HepG2 (cell line): ENCODE results near the gene DLG2. TPM values are rescaled to one million over a fixed set of nuclear protein-coding genes. Genes with fewer than 3 reads are reported as not detected.
"Not testable (repeated sequence)": the region's sequence is repeated elsewhere in the genome, so short reads cannot be mapped to it uniquely, and the experiment has no call there.

Source experiments
- ATAC-seq: fragments of 200-7000 bp; cut with Tn5 transposase; 3 replicates; pipeline ENCODE4 v1.9.1; 2020; ENCODE audit warnings: mild to moderate bottlenecking, moderate library complexity
- BruUV-seq: library from RNA; stranded (reverse); fragments of 400-500 nt; replicated peaks from 2 replicates; lab custom pipeline; 2021; lab: Mats Ljungman, UMichigan
- CTCF ChIA-PET: fragments of 300-600 bp; formaldehyde crosslinking; extraction: SDS; loops from one replicate; lab custom pipeline; 2021; ENCODE audit warnings: low total read pairs, inconsistent platforms, low intra/inter-chr PET ratio; lab: Yijun Ruan, JAX
- POLR2A ChIA-PET: fragments of 350-600 bp; sonication (Branson Sonifier 250); formaldehyde crosslinking; loops from one replicate; lab custom pipeline; 2020; ENCODE audit warnings: antibody characterized with exemption, inconsistent platforms; lab: Yijun Ruan, JAX
- DNase-seq: peaks from one replicate; pipeline ENCODE4 v3.0.0-alpha.2; 2015; ENCODE audit warnings: low spot score
- FAIRE-seq: peaks from 3 replicates; lab custom pipeline; 2011; peaks lifted over from hg19 to GRCh38; lab: Jason Lieb, UNC
- H2AFZ ChIP-seq: one replicate; pipeline ENCODE4 v1.6.1; 2011; ENCODE audit warnings: low read length, inconsistent platforms
- H3K27ac ChIP-seq: fragments of 300-600 bp; 3 replicates; pipeline ENCODE4 v1.8.0; 2011; ENCODE audit warnings: mixed run types, mild to moderate bottlenecking, mixed read lengths, low read length, inconsistent platforms; ENCODE audit not compliant: insufficient read depth; ENCODE audit errors: extremely low read length
- H3K27me3 ChIP-seq, 2 experiments: fragments of 200-600 bp in 1 of 2; 2 replicates in 1 of 2; 3 replicates in 1 of 2; pipeline versions ENCODE4 v1.6.0 to v1.8.0; 2011; ENCODE audit warnings: low read length in 2 of 2, mild to moderate bottlenecking in 2 of 2, moderate library complexity in 2 of 2, inconsistent platforms in 1 of 2; ENCODE audit not compliant: insufficient read depth in 2 of 2, control insufficient read depth in 1 of 2
- H3K36me3 ChIP-seq, 2 experiments: fragments of 200-600 bp in 1 of 2; replicated peaks in 1 of 2; 2 replicates in 1 of 2; 3 replicates in 1 of 2; pipeline versions ENCODE4 v1.5.1 to v1.8.0; 2011; ENCODE audit warnings: low read length in 2 of 2, inconsistent platforms in 1 of 2; ENCODE audit not compliant: insufficient read depth in 2 of 2, control insufficient read depth in 1 of 2
- H3K4me1 ChIP-seq: 2 replicates; pipeline ENCODE4 v1.5.1; 2012; ENCODE audit warnings: low read length, inconsistent platforms; ENCODE audit not compliant: insufficient read depth
- H3K4me2 ChIP-seq: 2 replicates; pipeline ENCODE4 v1.6.0; 2011; ENCODE audit warnings: low read depth, low read length, inconsistent platforms
- H3K4me3 ChIP-seq, 3 experiments: fragments of 200-600 bp in 1 of 3; sonication (generic), shearing (Covaris generic) in 1 of 3; replicated peaks in 1 of 3; 2 replicates each; pipeline ENCODE4 v1.5.1; 2011 to 2016; ENCODE audit warnings: low read length in 3 of 3, inconsistent platforms in 2 of 3, low read depth in 2 of 3, mild to moderate bottlenecking in 2 of 3, control low read depth in 1 of 3, mixed read lengths in 1 of 3; ENCODE audit not compliant: insufficient read depth in 1 of 3
- H3K79me2 ChIP-seq: one replicate; pipeline ENCODE4 v1.6.1; 2011; ENCODE audit warnings: low read length, inconsistent platforms; ENCODE audit not compliant: insufficient read depth
- H3K9ac ChIP-seq: 2 replicates; pipeline ENCODE4 v1.6.0; 2011; ENCODE audit warnings: mild to moderate bottlenecking, low read depth, low read length, inconsistent platforms; ENCODE audit not compliant: insufficient read depth
- H3K9me3 ChIP-seq: 2 replicates; pipeline ENCODE4 v1.5.1; 2012; ENCODE audit warnings: mild to moderate bottlenecking, low read length
- H4K20me1 ChIP-seq: 2 replicates; pipeline ENCODE4 v1.6.0; 2011; ENCODE audit warnings: inconsistent platforms, mild to moderate bottlenecking, low read length, moderate library complexity; ENCODE audit not compliant: insufficient read depth
- PHF8 ChIP-seq: sonication (generic); formaldehyde crosslinking; IDR thresholded peaks from 2 replicates; pipeline ENCODE4 v1.5.0; 2020; ENCODE audit warnings: missing genetic modification reagents
- ZFP1 ChIP-seq: IDR thresholded peaks from 2 replicates; pipeline ENCODE4 v1.6.1; 2016
- ZNF253 ChIP-seq: sonication (generic); formaldehyde crosslinking; IDR thresholded peaks from 2 replicates; pipeline ENCODE4 v1.8.0; 2022; ENCODE audit warnings: mild to moderate bottlenecking, missing genetic modification reagents, borderline replicate concordance
- ZNF781 ChIP-seq: sonication (generic); formaldehyde crosslinking; IDR thresholded peaks from 2 replicates; pipeline ENCODE4 v1.5.1; 2020; ENCODE audit warnings: borderline replicate concordance, mild to moderate bottlenecking, missing genetic modification reagents; ENCODE audit errors: not compliant biosample characterization
- WGBS: methylation state at CpG from one replicate; pipeline ENCODE4 v1.1.6; 2017; ENCODE audit warnings: low lambda C conversion rate; 5-methylcytosine and 5-hydroxymethylcytosine counted together
- in situ Hi-C: cut with HindIII; loops from 2 replicates; pipeline ENCODE4 v1.10.0; 2017; ENCODE audit warnings: low pct_unique_long_range_greater_than_20kb; ENCODE audit not compliant: extremely low pct_ligation_motif_present
- intact Hi-C: fragments of 100-400 bp; cut with micrococcal nuclease; formaldehyde crosslinking; loops from one replicate; pipeline ENCODE4 v1.10.0; 2022; ENCODE audit not compliant: unreplicated experiment
- polyA plus RNA-seq, 8 experiments: library from polyadenylated mRNA; depleted of rRNA in 3 of 8; stranded (reverse) in 7 of 8; unstranded in 1 of 8; fragments of >200 nt; fragmentation: Illumina TruSeq in 4 of 8; extraction: Trizol in 4 of 8; gene quantifications; 2 replicates each; pipeline versions ENCODE4 v1.2.1 to v1.2.3, GENCODE V29; 2011 to 2016; ENCODE audit warnings: low read depth in 4 of 8, missing spikeins in 1 of 8, mixed read lengths in 1 of 8; ENCODE audit not compliant: insufficient read depth in 1 of 8
- total RNA-seq, 5 experiments: library from RNA; depleted of rRNA; stranded (reverse); fragments of >200 nt; fragmentation: Illumina TruSeq; extraction: Trizol; gene quantifications; 2 replicates each; pipeline ENCODE4 v1.2.3, GENCODE V29; 2016; ENCODE audit warnings: low read depth in 1 of 5
- TF ChIP-seq, protein P1 (sequence below): sonication (generic); IDR thresholded peaks from 2 replicates; pipeline ENCODE4 v1.6.1; 2016; ENCODE audit warnings: low read depth, borderline replicate concordance
- TF ChIP-seq, protein P2 (sequence below): sonication (generic); formaldehyde crosslinking; IDR thresholded peaks from 2 replicates; pipeline ENCODE4 v1.4.0; 2020; ENCODE audit warnings: missing genetic modification reagents, borderline replicate concordance
- TF ChIP-seq, protein P3 (sequence below): sonication (generic); formaldehyde crosslinking; IDR thresholded peaks from 2 replicates; pipeline ENCODE4 v1.4.0; 2020; ENCODE audit warnings: missing genetic modification reagents, borderline replicate concordance

The DLG2 gene
- total and polyA plus RNA-seq, 2 of the 13 experiments (the other 11 are each of a cell fraction or from before 2014, with no cell fraction given) = 0.46 to 1.0 TPM

DNA sequence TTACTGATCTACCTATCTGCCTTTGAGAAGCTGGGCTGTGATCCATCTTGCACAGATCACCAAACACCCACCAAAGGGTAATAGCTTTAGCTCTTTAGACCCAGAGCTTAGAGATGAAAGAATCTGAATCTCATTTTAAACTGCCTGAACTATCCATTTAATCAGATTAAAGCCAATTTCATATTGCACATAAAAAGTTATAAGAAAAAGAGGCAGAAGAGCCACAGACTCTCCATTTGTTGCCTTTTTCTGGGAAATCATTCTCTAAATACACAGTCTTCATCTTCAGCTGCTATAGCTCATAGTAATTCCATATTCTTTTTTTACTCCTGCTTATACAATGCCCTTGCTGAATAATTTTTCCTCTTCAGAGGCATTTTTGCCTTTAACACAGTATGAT, 271.2 kb downstream of the DLG2 start (continued):
- TF ChIP-seq ZNF253 (CRISPR knock-in tag) = no peak
- TF ChIP-seq, protein P1, sequence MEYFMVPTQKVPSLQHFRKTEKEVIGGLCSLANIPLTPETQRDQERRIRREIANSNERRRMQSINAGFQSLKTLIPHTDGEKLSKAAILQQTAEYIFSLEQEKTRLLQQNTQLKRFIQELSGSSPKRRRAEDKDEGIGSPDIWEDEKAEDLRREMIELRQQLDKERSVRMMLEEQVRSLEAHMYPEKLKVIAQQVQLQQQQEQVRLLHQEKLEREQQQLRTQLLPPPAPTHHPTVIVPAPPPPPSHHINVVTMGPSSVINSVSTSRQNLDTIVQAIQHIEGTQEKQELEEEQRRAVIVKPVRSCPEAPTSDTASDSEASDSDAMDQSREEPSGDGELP = no peak
- TF ChIP-seq, protein P2, sequence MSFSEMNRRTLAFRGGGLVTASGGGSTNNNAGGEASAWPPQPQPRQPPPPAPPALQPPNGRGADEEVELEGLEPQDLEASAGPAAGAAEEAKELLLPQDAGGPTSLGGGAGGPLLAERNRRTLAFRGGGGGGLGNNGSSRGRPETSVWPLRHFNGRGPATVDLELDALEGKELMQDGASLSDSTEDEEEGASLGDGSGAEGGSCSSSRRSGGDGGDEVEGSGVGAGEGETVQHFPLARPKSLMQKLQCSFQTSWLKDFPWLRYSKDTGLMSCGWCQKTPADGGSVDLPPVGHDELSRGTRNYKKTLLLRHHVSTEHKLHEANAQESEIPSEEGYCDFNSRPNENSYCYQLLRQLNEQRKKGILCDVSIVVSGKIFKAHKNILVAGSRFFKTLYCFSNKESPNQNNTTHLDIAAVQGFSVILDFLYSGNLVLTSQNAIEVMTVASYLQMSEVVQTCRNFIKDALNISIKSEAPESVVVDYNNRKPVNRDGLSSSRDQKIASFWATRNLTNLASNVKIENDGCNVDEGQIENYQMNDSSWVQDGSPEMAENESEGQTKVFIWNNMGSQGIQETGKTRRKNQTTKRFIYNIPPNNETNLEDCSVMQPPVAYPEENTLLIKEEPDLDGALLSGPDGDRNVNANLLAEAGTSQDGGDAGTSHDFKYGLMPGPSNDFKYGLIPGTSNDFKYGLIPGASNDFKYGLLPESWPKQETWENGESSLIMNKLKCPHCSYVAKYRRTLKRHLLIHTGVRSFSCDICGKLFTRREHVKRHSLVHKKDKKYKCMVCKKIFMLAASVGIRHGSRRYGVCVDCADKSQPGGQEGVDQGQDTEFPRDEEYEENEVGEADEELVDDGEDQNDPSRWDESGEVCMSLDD = no peak
- TF ChIP-seq ZNF781 (CRISPR knock-in tag) = no peak
- no peak for TF ChIP-seq PHF8 (CRISPR knock-in tag)
- TF ChIP-seq ZFP1 (CRISPR knock-in tag) = no peak
- TF ChIP-seq, protein P3, sequence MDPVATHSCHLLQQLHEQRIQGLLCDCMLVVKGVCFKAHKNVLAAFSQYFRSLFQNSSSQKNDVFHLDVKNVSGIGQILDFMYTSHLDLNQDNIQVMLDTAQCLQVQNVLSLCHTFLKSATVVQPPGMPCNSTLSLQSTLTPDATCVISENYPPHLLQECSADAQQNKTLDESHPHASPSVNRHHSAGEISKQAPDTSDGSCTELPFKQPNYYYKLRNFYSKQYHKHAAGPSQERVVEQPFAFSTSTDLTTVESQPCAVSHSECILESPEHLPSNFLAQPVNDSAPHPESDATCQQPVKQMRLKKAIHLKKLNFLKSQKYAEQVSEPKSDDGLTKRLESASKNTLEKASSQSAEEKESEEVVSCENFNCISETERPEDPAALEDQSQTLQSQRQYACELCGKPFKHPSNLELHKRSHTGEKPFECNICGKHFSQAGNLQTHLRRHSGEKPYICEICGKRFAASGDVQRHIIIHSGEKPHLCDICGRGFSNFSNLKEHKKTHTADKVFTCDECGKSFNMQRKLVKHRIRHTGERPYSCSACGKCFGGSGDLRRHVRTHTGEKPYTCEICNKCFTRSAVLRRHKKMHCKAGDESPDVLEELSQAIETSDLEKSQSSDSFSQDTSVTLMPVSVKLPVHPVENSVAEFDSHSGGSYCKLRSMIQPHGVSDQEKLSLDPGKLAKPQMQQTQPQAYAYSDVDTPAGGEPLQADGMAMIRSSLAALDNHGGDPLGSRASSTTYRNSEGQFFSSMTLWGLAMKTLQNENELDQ (CRISPR knock-in tag) = no peak

DNA sequence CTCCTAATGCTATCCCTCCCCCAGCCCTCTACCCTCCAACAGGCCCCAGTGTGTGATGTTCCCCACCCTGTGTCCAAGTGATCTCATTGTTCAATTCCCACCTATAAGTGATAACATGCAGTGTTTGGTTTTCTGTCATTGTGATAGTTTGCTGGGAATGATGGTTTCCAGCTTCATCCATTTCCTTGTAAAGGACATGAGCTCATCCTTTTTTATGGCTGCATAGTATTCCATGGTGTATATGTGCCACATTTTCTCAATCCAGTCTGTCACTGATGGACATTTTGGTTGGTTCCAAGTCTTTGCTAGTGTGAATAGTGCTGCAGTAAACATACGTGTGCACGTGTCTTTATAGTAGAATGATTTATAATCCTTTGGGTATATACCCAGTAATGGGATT, 277.6 kb downstream of the DLG2 start:
- H2AFZ ChIP-seq, POLR2A ChIA-PET, H3K79me2 ChIP-seq, intact Hi-C loops, H3K9me3 ChIP-seq, H4K20me1 ChIP-seq, ATAC-seq, H3K4me3 ChIP-seq, H3K4me1 ChIP-seq, BruUV-seq, H3K4me2 ChIP-seq, H3K27me3 ChIP-seq, H3K27ac ChIP-seq, H3K36me3 ChIP-seq, in situ Hi-C loops, H3K9ac ChIP-seq, CTCF ChIA-PET, FAIRE-seq, DNase-seq: not testable (repeated sequence)
- WGBS = 0% methylated on average over 2 of the region's 2 CpGs
